ENCODE data around the gene HCFC2.

The HCFC2 gene

DNA sequence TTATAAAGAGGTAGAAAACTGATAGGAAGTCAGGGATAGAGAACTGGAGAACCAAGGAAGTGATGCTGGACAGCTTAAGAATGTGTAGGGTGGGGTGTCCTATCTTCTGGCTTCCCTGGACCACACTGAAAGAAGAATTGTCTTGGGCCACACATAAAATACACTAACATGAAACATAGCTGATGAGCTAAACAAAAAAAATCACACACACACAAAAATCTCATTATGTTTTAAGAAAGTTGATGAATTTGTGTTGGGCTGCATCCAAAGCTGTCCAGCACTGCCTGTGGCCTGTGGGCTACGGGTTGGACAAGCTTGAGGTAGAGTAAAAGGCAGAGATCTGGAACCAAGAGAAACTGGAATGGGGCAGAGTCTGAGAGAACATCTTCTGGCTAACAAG lies 21.8 kb upstream of the HCFC2 start:
- no peak for DNase-seq (ENCODE audit: low spot score)
- TF ChIP-seq, protein P1, sequence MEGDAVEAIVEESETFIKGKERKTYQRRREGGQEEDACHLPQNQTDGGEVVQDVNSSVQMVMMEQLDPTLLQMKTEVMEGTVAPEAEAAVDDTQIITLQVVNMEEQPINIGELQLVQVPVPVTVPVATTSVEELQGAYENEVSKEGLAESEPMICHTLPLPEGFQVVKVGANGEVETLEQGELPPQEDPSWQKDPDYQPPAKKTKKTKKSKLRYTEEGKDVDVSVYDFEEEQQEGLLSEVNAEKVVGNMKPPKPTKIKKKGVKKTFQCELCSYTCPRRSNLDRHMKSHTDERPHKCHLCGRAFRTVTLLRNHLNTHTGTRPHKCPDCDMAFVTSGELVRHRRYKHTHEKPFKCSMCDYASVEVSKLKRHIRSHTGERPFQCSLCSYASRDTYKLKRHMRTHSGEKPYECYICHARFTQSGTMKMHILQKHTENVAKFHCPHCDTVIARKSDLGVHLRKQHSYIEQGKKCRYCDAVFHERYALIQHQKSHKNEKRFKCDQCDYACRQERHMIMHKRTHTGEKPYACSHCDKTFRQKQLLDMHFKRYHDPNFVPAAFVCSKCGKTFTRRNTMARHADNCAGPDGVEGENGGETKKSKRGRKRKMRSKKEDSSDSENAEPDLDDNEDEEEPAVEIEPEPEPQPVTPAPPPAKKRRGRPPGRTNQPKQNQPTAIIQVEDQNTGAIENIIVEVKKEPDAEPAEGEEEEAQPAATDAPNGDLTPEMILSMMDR (IDR thresholded peaks at IDR 0.05; ENCODE audit: extremely low read depth, missing control alignments): no peak

DNA sequence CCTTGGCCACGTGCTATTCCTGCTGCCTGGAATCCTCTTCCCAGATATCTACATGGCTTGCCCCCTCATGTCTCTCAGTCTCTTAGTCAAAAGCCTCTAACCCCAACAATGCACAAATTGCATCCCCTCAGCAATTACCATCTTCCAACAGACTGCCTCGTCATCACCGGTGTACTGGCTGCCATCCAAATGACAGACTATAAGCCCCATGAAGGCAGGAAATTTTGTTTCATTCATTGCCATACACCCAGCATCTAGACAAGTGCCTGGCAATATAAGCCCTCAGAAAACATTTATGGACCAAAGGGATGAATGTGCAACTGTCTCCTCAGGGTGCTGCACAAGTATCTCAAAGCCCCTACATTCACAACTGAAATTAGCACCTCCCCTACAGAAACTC lies 20.2 kb upstream of the HCFC2 start:
- DNase-seq (ENCODE audit: low spot score): no peak

DNA sequence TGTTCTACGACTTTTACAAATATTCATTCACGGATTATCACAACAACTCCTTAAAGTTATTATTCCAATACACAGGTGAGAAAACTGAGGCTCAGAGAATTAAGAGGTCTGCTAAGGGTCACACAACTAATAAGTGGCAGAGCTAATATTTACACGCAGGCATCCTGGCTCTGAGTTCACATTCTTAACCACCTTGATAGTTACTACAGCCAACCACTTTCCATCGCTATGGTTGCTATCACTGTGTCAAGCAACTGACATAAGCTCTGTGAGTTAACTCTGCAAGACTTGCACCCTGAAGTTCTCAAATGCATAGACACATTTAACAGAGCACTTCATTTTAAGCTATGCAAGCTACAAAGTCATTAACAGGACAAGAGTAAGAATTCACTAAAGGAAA lies 18.0 kb upstream of the HCFC2 start:
- TF ChIP-seq, protein P1 (IDR thresholded peaks at IDR 0.05; ENCODE audit: extremely low read depth, missing control alignments): no peak

More for the DNA sequence above, 20.2 kb upstream of the HCFC2 start:
- TF ChIP-seq, protein P1 (IDR thresholded peaks at IDR 0.05; ENCODE audit: extremely low read depth, missing control alignments): no peak

DNA sequence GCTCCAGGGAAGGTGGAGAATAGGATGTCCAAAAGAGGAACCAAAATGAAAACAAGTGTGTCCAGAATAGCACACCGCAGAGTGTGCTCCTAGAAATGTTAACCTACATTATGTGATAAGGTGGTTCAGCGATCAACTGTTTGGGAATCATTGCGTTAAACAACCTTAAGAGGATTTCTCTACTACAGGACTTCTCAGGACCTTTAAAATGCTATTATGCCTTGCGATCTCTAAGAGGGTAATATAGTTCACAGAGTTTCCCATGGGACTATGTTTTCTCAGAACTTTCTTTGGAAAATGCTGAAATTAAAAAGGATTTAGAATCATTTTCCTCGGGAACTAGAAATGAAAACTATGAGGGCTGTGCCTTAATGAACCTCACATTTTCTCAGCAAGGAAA lies 16.2 kb upstream of the HCFC2 start:
- no peak for DNase-seq (ENCODE audit: low spot score)
- TF ChIP-seq, protein P1 (IDR thresholded peaks at IDR 0.05; ENCODE audit: extremely low read depth, missing control alignments): no peak

More for the DNA sequence above, 18.0 kb upstream of the HCFC2 start:
- no peak for DNase-seq (ENCODE audit: low spot score)

DNA sequence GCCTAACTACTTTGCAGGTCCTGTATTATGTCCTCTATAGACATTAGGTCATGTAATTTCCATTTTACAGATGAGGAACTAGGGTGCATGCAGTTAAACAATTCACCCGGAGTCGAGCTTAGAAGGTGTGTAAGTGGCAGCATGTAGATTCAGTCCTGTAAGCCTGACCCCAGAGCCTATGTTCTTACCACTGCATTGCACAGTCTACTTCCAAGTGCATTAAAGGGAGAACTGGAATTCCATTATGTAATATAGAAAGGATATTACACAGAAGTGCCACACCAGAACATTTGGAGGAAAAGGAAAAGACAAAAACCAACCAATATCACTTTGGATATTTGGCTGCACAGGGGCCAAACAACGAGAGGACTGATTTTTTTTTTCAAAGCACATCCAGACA lies 15.5 kb upstream of the HCFC2 start:
- TF ChIP-seq, protein P1 (IDR thresholded peaks at IDR 0.05; ENCODE audit: extremely low read depth, missing control alignments): no peak
- no peak for DNase-seq (ENCODE audit: low spot score)

DNA sequence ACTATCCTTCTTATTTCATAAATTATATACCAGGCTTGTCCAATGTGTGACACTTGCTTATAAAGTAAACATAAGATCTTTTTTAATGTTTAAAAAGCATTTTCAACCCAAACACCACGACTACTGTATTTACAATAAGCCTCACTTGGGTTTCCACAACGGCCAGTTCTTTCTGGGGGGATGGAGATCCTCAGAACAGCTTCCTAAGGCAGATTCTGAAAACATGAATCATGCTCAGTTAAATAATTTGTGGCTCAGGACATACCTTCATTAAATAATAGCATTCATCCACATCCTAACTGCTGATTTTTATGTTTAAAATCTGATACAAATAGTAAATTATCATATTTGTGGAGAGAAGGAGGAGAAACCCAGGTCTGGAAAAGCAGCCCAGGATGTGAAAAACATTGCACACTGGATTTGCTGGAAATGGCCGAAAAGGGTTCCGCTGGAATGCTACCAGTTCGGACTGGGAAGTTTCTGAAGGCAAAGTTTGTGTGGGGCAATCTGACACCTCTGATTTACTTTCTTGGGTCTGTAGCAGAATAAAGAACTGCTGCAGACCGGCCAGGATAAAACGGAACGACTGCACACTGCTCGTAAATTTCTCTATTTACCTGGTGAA lies 14.9 kb upstream of the HCFC2 start:
- DNase-seq (ENCODE audit: low spot score): no peak
- TF ChIP-seq, protein P1 (IDR thresholded peaks at IDR 0.05; ENCODE audit: extremely low read depth, missing control alignments): no peak

DNA sequence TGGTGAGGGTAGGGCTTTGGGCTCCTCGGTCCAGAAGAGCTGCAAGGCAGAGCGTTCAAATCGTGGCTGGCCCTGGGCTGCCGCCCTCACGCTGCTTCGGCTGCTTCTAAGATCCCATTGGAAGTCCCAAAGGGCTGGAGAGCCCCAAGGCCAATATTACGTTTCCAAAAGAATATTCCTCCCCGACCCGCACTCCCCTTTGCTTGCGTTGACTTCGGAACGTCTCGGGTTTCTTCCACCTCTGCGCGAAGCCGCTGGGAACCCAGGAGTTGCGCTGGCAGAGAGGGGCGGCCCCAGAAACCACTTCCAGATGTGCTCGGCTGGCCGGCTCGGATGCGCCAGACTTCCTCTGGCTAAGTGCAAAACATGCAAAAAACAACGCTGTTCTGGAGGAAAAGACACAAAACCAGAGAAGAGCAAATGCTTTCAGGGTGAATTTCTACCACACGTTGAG lies 14.4 kb upstream of the HCFC2 start, which contains the start of gene GLT8D2:
Gene GLT8D2 (minus strand): TSS at position 285 of the 454 bp plus-strand sequence. CDS start 30,539 bp downstream, outside the sequence.
- no peak for DNase-seq (ENCODE audit: low spot score)
- TF ChIP-seq, protein P1 (IDR thresholded peaks at IDR 0.05; ENCODE audit: extremely low read depth, missing control alignments): no peak
